Ovary (tissue), 9 donors: ENCODE measurements around the gene SLC35G2. TPM values are rescaled to one million over a fixed set of nuclear protein-coding genes. Genes with fewer than 3 reads are reported as not detected.
"Not testable (repeated sequence)": the region's sequence is repeated elsewhere in the genome, so short reads cannot be mapped to it uniquely, and the experiment has no call there.

Experiments
- DNase-seq, 5 donors: peaks; one replicate each; pipeline ENCODE4 v3.0.0-alpha.2; 2019 to 2020
- H3K27ac ChIP-seq, 2 donors: fragments of 200-600 bp; one replicate each; pipeline versions ENCODE4 v1.5.1 to v1.8.0; 2019 to 2022
- H3K27me3 ChIP-seq: fragments of 200-600 bp; one replicate; pipeline ENCODE4 v1.8.0; 2022
- H3K36me3 ChIP-seq: fragments of 200-600 bp; sonication (generic); one replicate; pipeline ENCODE4 v1.5.1; 2019
- H3K4me1 ChIP-seq: one replicate; pipeline ENCODE4 v1.8.1; 2013; ENCODE audit warnings: mild to moderate bottlenecking, moderate library complexity; ENCODE audit not compliant: insufficient read depth
- H3K4me3 ChIP-seq: fragments of 200-600 bp; sonication (generic); one replicate; pipeline ENCODE4 v1.5.1; 2017
- H3K9me3 ChIP-seq, 2 donors: fragments of 200-600 bp in 1 of 2; sonication (generic) in 1 of 2; one replicate each; pipeline versions ENCODE4 v1.5.1 to v1.8.1; 2013 to 2019; ENCODE audit warnings: mild to moderate bottlenecking in 1 of 2, moderate library complexity in 1 of 2
- CTCF ChIP-seq, 3 donors: fragments of 450-650 bp in 2 of 3; fragments of 200-600 bp in 1 of 3; IDR thresholded peaks; one replicate each; pipeline versions ENCODE4 v1.5.1 to v1.8.0; 2016 to 2022; ENCODE audit warnings: antibody characterized with exemption in 3 of 3, mild to moderate bottlenecking in 1 of 3
- EP300 ChIP-seq: sonication (generic); formaldehyde crosslinking; IDR thresholded peaks from one replicate; pipeline ENCODE4 v1.6.1; 2017; ENCODE audit warnings: antibody characterized with exemption
- POLR2A ChIP-seq: fragments of 450-650 bp; IDR thresholded peaks from one replicate; pipeline ENCODE4 v1.6.1; 2017; ENCODE audit warnings: antibody characterized with exemption, mild to moderate bottlenecking, moderate library complexity
- WGBS, 3 donors: extraction: QIAGEN DNeasy Blood & Tissue Kit in 1 of 3; methylation state at CpG; one replicate each; pipeline versions ENCODE4 v1.1.5 to v1.1.7; 2013 to 2017; 5-methylcytosine and 5-hydroxymethylcytosine counted together
- intact Hi-C, 4 donors: fragments of 100-400 bp; cut with DNase I; formaldehyde crosslinking; loops; one replicate each; pipeline versions ENCODE4 v1.11.0 to v1.15.1; 2022 to 2023
- polyA plus RNA-seq, 2 donors: library from polyadenylated mRNA; stranded (reverse); fragments of 200-250 nt in 1 of 2; fragments of 350-450 nt in 1 of 2; fragmentation: Illumina TruSeq in 1 of 2; extraction: RNeasy Lipid Tissue Mini Kit (QIAGEN cat#74804) in 1 of 2; gene quantifications; one replicate each; pipeline ENCODE4 v1.2.3, GENCODE V29; 2013 to 2014
- total RNA-seq, 7 donors: library from RNA; depleted of rRNA in 2 of 7; stranded (reverse); fragments of >200 nt in 2 of 7; fragmentation: NEBNext Ultra II Directional in 3 of 7; extraction: Animal tissue kit (Norgen Biotek cat#: 25700) in 3 of 7; gene quantifications; one replicate each; pipeline versions ENCODE4 v1.1.0 to v1.2.4, GENCODE V29; 2016 to 2023
- donor health status: DM: no; HTN: no; CAD: no; lungs with moderate emphysema.
- donor health status: DM: no; HTN: no; CAD: no.
- donor health status: Bipolar disorder and iron deficiency.
- donor health status: DM: yes; HTN: yes; CAD: no.
- donor health status: DM: no; HTN: no; CAD: no.
- donor health status: DM: yes; HTN: yes; CAD: no.

The SLC35G2 gene
- total and polyA plus RNA-seq, 9 donors, result 2.3 to 9.5 (median 4.7) TPM

DNA sequence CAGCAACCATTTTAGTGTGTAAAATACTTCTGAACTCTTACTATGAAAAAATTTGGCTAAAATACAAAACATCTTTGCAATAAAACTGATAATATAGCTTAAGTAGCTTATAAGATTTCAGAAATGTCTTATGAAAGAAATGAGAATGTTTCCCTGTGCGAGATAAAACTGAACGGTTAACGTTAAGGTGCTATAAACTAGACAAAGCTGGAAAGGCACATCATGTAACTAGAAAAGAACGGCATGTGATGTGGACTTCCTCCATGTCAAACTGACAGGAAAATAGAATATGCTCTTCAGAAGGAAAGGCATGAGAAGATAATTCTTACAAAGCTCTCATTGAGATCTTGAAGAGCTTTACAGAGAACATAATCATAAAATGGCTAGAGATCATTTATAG lies 79.6 kb downstream of the SLC35G2 start:
- Histone ChIP-seq H3K36me3 (no peaks in the 10 kb centered on the region), H3K4me1 (peaks cover 4% of the 10 kb centered on the region), H3K27me3 (no peaks in the 10 kb centered on the region), H3K9me3 (no peaks in the 10 kb centered on the region), H3K4me3 (no peak overlapping the region), H3K27ac (no peak overlapping the region)
- no peak for TF ChIP-seq EP300
- no peak for TF ChIP-seq POLR2A
- no peak for TF ChIP-seq CTCF (IDR thresholded peaks at IDR 0.05)
- WGBS, 3 donors, result 59 to 79% (median 72%) methylated on average over 4 of the region's 4 CpGs
- intact Hi-C loops, result no loop called here
- no peak for DNase-seq

DNA sequence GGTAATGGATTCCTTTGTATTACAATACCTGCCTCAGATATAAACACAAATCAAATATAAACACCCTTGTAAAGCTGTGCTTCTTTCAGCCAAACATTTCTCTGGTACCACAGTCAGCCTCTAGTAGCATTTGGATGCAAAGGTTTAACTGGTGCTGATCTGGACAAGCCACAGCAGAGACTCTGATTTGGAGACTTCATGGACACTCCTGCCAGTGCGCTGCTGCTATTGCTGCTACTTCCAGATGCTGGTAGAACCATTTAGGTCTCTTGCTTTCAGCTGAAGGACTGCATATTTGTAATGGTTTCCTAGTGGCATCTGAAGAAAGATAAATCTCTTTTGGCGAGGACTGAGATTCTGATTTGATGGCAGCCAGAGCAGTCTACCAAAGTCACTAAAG lies 80.0 kb downstream of the SLC35G2 start:
- intact Hi-C loops, result no loop called here
- Histone ChIP-seq H3K9me3 (no peaks in the 10 kb centered on the region), H3K27ac (no peak overlapping the region), H3K36me3 (no peaks in the 10 kb centered on the region), H3K27me3 (no peaks in the 10 kb centered on the region), H3K4me1 (peaks cover 2% of the 10 kb centered on the region), H3K4me3 (no peak overlapping the region)
- WGBS, 3 donors, result 87 to 95% (median 91%) methylated on average over 2 of the region's 2 CpGs
- TF ChIP-seq EP300 (no peak), POLR2A (no peak), CTCF (IDR thresholded peaks at IDR 0.05) (no peak)
- no peak for DNase-seq

DNA sequence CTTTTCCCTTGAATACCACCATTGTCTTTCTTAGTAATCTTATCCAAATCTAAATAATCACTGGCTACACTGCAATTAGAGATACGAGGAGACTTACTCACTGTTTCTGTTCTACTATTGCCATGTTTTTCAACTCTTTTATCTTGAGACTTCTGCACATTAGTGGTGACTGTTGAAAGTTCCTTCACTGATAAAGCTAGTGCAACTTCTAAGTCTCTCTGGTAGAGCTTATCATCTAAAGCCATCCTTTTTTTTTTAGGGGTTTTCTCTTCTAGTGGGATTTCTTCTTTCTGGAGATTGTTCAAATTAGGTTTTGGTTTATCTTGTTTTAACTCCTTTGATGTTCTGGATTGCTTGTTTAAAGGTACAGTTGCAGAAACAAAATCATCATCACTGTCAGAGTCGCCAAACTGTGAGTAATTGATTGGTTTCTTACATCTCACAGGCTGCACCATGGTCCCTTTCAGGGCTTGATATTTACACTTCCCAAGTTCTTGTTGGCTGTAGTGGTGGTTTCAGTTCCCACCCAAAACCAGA lies 80.8 kb downstream of the SLC35G2 start:
- Histone ChIP-seq H3K9me3 (no peaks in the 10 kb centered on the region), H3K27me3 (no peaks in the 10 kb centered on the region), H3K27ac (no peak overlapping the region), H3K4me1 (no peaks in the 10 kb centered on the region), H3K36me3 (no peaks in the 10 kb centered on the region), H3K4me3 (no peak overlapping the region)
- 91 to 94% (median 93%) methylated on average over 2 of the region's 2 CpGs for WGBS, 3 donors
- intact Hi-C loops, result no loop called here
- TF ChIP-seq EP300 (no peak), POLR2A (no peak), CTCF (IDR thresholded peaks at IDR 0.05) (no peak)
- no peak for DNase-seq

- intact Hi-C loops, H3K27ac ChIP-seq, H3K36me3 ChIP-seq, H3K4me1 ChIP-seq, H3K27me3 ChIP-seq, DNase-seq, H3K9me3 ChIP-seq, H3K4me3 ChIP-seq: not testable (repeated sequence)
- WGBS, 3 donors, result 84 to 91% (median 88%) methylated on average over 1 of the region's 1 CpG
Measured at GRCh38 chr3:136900694-136901093, 81.8 kb downstream of the SLC35G2 start.

DNA sequence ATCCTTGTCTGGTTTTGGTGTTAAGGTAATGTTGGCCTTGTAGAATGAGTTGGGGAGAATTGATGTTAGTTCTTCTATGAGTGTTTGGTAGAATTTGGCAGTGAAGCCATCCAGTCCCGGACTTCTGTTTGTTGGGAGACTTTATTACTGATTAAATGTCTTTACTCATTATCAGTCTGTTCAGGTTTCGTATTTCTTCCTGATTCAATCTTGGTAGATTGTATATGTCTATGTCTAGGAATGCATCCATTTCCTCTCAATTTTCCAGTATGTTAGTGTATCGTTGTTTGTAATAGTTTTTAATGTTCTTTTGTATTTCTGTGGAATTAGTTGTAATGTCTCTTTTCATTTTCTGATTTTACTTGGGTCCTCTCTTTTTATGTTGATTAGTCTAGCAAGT lies 82.5 kb downstream of the SLC35G2 start:
- Histone ChIP-seq H3K9me3 (no peaks in the 10 kb centered on the region), H3K27ac (no peak overlapping the region), H3K27me3 (no peaks in the 10 kb centered on the region), H3K4me1 (peaks cover 2% of the 10 kb centered on the region), H3K36me3 (no peaks in the 10 kb centered on the region), H3K4me3 (no peak overlapping the region)
- no peak for DNase-seq
- intact Hi-C loops, result no loop called here
- WGBS, 3 donors, result 90 to 94% (median 90%) methylated on average over 3 of the region's 3 CpGs
- TF ChIP-seq CTCF (IDR thresholded peaks at IDR 0.05) (no peak), POLR2A (no peak), EP300 (no peak)

DNA sequence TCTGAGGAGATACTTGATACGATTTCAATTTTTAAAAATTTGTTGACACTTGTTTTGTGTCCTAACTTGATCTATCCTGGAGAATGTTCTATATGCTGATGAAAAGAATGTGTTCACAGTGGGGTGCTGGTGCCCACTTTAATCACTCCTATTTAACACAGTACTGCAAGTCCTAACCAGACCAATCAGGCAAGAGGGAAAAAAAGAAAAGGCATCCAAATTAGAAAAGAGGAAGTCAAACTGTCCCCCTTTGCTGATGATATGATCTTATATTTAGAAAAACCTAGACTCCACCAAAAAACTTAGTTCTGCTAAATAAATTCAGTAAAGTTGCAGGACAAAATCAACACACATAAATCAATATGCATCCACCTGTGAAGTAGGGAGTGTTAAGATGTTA lies 83.6 kb downstream of the SLC35G2 start:
- H3K4me3 ChIP-seq, DNase-seq, H3K27ac ChIP-seq, H3K9me3 ChIP-seq, H3K4me1 ChIP-seq, H3K36me3 ChIP-seq, H3K27me3 ChIP-seq, intact Hi-C loops: not testable (repeated sequence)
- WGBS, 3 donors, result 83 to 93% (median 85%) methylated on average over 1 of the region's 1 CpG
